GM18519 (cell line): ENCODE results near the gene NUP210.

Source experiments
- ATAC-seq: cut with Tn5 transposase; IDR thresholded peaks from one replicate; pipeline ENCODE4 v1.9.1; 2021; ENCODE audit warnings: mild to moderate bottlenecking, moderate library complexity; ENCODE audit not compliant: unreplicated experiment, low FRiP score

Gene NUP210

DNA sequence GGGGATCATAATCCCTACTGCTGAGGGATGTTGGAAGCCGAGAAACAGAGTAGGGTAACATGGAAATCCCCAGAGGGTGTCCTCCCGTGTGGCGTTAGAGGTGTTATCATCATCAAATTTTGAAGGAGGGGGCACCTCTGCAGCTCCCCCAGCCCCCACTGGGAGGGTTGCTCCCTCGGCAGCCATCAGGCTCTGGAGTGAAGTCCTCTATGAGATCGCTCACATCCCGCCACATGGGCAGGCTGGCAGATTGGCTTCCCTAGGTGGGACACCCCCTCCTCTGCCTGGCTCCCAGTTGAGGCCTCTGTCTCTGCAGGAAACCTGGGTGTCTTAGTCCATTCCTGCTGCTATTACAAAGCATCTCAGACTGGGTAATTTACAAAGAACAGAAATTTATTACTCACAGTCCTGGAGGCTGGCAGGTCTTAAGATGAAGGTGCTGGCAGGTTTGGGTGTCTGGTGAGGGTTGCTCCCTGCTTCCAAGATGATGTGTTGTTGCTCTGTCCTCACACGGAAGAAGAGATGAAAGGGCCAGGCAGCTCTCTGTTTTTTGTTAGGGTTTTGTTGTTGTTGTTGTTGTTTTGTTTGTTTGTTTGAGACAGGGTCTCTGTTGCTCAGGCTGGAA, 120.5 kb downstream of the NUP210 start:
- no peak for ATAC-seq

DNA sequence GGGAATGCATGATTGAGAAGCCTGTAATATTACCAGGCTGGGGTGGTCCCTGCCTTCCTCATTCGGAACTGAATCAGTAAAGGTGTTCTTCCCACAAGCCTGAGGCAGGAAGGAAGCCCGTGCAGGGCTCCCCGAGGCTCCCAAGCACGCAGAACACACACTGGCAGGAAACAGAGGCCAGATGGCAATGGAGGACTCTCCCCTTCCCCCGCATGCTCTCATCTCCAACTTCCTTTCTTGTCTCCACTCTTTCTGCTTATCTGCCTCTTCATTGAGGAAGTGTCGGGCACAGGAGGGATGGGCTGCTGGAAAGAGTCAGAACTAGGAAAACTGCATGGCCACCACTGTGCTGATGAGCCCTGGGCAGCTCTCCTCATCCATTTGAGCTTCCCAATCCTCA, 123.5 kb downstream of the NUP210 start:
- no peak for ATAC-seq

DNA sequence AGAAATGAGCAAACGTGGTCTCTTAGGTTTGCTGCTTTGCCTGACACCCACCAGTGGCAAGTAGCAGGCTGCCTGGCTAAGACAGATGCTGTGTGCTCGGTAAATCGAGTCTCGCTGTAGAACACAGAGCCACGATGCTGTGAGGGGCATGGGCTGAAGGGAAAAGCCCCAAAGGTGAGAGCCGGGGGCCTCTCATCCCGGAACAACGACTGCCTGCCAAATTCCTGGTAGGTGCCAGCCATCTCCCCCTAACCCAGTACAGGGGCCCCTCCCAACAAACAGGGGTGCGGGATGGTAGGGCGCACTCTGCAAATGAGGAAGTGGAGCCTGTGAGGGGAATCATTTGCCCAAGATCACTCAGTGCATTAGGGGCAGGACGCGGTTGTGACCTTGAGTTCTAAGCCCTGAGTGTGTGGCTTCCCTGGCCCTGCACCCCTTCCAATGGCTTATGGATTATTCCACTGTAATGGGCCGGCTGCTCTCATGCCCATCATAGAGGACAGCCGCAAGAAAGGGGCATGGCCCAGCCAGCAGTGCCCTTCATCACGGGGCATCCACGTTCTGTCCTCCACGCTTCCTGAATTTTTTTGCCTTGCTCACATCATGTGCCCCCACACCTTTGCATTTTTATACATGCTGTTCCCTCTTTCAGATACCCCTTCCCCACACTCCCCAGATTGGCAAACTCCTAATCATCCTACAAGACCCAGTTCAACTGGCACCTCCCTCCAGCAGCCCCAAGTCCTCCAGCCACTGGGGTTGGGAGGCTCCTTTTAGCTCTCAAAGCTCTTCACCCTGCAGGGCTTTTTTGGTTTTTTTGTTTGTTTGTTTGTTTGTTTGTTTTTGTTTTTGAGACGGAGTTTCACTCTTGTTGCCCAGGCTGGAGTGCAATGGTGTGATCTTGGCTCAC, 125.4 kb downstream of the NUP210 start:
- no peak for ATAC-seq

DNA sequence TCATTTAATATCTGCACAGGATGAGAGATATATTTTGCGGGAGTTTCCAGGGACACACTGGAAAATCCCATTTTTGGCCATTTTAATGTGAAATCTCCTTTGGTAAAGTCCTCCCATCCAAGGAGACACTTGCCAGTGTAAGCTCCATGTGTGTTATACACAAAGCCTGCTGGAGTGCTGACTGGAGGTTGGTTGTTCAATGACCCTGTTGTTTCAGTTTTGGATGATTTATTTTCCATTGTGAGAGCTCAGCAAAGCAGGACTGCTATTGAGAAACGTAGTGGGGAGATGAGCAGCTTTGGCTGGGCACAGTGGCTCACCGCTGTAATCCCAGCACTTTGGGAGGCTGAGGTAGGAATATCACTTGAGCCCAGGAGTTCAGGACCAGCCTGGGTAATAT, 127.7 kb downstream of the NUP210 start:
- no peak for ATAC-seq

DNA sequence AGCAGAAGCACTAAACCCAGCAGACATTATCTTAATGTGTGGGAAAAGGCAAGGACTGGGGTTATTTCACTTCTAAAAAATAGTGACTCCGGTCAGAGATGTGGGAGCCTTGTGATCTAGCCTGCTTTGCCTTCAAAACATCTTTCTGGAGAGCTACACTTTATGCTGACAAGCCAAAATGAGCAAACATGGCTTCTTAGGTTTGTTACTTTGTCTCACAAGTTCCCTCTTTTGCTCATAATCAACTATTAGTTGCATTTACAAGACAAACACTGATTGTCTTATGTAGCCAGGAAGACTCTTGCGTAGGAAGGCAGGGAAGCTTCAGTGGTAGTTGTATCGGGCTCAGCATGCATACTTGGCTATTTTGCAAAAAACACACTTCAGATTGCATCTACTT, 129.2 kb downstream of the NUP210 start:
- ATAC-seq = no peak

DNA sequence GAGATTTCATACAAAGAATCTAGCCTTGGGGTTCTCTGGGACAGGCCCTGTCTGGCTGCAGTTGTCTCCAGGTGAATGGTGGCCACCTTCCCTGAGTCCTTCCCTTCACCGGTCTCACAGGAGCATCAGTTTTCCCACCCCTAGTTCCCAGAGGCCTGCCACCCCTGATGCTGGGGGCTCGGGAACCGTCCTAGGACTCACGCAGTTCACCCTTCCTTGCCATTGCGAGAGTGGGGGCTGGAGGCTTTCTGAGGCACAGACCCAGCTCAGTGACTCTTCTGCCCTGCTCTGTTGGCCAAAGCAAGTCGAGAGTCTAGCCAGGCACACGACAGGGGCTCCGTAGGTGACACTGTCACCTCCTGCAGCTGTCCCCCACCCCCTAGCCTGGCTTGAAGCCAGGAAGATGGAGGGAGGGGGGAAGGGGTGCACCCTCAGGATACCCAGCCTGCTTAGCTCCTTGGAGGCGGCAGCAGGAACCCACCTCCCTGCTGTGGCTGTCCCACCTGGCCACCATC, 130.3 kb downstream of the NUP210 start:
- no peak for ATAC-seq

DNA sequence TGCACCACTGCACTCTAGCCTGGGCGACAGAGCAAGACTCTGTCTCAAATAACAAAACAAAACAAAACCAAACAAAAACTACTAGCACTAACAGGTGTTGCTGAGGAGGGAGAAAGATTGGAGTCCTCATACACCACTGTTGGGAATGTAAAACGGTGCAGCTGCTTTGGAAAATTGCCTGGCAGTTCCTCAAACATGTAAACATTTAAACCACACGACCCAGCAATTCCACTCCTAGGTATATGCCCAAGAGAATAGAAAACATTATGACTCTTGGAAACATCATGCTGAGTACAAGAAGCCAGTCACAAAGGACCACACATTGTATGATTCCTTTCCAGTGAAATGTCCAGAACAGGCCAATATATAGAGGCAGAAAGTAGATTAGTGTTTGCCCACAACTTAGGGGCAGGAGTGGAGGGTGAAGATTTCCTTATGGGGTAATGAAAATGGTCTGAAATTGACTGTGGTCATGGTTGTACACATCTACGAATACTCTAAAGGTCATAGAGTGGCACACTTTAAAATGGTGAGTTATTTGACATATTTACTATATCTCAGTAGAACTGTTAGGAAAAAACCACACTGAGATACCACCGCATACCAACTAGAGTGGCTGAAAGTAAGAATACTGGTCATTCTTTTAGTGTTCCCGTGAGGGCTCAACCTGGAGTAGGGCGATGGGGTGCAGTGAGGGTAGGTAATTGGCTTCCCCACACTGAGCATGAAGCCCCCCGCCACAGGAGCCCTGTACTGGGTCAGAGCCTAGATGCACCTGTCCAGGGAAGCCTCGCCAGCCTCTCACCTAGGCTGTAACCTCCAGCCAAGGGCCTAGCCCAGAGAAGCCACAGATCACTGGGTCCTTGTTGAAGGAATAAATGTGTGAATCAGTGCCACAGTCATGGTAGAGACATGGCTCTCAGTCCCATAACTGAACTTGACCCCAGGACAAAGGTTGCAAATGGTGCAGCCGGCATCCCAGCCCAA, 131.1 kb downstream of the NUP210 start:
- ATAC-seq = no peak

DNA sequence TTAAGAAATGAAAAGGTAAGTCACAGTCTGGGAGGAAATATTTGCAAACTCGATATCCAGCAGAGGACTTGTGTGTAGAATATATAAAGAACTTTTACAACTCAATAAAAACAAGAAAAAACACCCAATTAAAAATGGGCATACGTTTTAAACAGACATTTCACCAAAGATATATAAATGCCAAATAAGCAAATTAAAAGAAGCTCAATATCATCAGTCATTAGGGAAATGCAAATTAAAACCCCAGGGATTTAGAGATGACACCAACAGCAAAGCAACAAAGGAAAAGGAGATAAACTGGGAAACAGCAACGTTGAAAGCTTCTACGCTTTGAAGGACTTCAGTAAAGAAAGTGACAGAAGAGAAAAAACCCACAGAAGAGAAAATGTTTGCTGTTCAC, 132.3 kb downstream of the NUP210 start:
- ATAC-seq = no peak

DNA sequence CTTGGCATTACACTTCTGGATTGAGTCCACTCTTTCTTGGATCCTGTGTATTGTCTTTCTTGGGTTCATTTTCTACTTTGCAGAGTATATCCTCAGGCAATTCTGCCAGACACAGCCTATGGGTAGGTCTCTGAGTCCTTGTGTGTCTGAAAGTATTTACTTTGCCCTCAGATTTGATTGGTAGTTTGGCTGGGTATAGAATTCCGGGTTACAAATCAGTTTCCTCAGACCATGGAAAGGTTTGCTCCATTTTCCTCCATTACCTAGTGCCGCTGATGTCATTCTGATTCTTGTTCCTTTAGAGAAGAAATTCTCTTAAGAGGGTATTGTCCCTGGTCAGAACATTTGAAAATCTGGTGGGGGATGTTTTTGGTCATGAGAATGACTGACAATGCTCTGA, 133.2 kb downstream of the NUP210 start:
- ATAC-seq = no peak

DNA sequence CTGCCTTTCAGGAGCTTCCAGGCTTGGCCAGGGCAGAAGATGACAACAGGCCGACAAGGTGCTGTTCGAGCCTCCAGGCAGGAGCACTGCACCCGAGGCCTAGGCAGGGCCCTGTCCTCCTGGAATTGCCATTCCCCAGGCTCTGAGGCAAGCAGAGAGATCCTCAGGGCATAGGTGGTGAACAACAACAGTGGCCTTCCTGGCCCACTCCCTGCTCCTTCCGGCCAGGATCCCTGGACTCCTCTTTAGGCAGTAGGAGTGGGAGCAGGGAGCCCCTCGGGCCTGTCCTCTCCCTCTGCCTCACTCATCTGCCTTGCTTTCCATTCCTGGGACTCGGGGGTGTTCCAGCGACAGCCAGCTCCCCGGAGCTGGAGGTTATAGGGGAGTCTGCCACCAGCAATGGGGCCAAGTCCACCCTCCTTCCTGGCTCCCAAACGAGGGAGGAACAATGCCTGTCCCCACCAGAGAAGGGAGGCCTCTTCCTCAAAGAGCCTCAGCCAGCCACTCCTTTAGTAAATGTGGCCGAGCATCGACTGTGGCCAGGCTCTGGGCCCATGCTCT, 135.0 kb downstream of the NUP210 start:
- no peak for ATAC-seq

DNA sequence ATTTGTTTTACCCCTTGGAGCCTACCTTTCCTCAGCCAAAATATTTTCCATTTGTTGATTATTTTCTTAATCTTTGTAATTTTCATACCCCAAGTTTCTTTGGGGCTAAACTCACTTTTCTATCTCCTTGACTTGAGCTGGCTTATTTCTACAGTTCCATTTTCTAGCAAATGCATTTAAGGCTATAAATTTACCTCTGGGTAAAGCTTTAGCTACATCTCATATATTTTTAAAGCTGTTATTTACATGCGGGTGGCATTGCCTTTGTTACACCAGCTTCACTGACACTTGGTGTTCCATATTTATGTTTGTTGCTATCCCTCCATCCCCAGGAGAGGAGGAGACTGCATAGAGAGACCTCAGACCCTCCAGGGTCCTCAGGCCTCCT, 136.3 kb downstream of the NUP210 start:
- no peak for ATAC-seq

DNA sequence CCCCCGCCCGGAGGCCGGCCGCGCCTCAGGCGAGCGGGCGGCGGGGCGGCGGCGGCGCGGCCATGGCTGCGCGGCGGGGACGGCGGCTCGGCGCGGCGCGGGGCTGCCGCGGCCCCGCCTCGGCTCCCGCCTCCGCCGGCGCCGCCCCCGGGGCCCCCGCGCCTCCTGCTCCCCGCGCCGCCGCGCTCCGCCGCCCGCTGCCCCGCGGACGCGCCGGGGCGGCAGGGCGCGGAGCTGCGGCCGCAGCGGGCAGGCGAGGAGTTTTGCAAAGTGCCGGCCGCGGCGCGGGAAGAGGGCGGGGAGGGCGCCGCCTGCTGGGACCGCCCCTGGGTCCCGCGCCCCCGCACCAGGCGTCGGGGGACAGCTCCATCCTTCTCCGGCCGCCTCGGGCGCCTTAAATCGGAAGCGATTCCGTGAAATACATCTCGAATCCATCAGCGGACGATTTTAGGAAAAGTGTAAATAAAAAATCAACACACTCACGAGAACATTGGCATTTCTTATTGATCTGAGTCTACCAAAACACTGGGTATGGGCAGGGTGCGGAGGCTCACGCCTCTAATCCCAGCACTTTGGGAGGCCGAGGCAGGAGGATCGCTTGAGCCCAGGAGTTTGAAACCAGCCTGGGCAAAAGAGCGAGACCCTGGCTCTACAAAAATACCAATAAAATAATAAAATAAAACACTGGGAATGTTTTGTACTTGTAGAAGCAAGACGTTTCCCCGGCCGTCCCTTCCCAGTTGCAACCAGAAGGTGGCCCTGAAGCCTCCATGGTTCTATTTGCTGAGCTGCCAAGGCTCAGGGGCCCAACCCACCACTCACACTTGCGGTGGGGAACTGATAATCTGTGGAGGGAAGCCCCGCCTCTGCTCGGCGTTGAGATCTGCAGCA, 136.9 kb downstream of the NUP210 start:
- no peak for ATAC-seq

DNA sequence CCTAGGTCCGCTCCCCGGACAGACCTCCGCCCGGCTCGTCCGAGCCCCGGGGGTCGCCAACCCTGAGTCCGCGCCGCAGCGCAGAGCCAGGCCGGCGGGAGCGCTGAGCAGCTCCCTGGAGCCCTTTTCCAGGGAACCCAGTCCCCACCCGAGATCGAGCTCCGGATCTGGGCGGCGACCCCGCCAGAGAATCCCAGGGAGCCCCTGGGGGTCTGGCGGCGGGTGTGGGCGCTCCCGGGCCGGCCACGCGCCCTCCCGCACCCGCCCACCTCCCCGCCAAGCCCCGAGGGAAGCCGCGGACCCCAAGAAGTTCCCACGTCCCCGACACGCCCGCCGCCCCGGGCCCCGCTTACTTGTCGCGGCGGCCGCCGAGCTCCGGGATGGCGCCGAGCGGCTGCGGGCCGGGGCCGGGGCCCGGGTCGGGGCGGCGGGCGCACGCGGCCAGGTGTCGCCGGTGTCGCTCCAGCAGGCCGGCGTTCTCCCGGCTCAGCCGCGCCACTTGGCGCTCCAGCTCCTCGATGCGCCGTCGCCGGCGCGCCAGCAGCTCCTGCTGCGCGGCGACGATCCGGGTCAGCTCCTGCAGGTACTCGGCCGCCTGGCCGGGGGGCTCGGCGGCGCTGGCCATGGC, 137.7 kb downstream of the NUP210 start:
- ATAC-seq = no peak

DNA sequence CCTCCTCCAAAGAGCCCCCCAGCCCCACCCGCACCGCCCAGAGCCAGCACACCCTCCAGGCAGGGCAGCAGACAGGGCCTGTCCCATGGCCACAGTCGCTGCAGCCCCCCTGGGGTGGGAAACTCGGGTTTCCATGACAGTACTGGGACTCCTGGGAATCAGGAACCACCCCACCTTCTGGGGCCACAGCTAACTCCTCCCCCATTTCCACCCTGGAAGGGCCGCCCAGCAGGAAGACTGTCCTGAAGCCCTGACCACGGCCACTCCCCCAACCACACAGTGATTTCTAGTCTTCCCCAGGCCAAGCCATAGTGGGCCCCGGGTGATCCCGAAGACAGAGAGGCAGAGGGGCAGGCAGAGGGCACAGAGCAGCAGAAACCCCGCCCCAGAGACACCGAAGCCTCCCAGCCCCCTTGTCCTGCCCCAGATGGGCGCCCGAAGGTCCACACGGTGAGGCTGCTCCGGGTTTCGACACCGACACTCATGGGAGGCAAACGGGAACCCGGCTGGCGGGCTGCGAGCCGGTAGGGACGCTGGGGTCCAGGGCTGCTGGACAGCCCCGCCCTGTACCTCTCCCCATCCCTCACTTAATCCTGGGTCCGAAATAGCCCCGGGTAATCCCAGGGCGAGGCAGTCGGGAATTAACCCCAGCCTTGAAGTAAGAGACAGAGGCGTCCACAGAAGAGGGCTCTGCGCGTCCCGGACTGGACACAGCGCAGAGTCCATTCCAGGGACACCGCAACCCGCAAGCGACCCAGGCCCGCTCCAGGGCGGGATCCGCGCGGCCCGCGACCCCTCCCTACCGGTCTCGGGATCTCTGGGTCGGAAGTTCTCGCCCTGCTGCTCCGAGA, 138.4 kb downstream of the NUP210 start:
- no peak for ATAC-seq

DNA sequence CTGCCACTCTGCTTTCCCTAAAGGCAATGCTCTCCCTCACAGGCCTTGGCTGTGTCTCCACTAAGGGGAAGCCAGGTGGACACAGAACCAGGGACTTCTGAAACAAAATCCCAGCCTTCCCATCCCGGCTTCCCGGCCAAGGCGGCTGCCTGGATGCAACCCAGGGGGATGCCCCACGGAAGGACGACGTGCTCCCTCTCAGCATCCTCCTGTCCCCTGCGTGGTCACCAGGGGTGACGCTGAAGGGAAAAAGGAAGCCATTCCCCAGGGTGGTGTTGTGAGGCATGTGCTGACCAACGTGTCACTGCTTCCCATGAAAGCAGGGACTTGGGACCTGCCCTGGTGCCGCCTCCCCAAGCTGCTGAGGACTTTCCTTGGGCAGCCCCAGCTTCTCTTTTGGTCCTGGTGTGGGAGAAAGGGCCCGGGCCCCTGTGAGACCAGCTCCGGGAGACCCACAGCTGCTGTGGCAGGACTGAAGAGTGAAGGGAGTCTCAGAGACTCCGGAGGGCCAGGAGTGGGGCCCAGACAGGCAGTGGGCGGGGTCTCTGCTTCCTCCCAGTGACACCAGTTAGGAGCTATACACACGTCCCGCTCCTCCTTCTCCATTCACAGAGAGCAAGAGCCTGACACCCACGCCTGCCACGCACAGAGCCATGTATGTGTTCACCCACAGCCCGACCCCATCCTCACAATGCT, 139.2 kb downstream of the NUP210 start:
- ATAC-seq = no peak

DNA sequence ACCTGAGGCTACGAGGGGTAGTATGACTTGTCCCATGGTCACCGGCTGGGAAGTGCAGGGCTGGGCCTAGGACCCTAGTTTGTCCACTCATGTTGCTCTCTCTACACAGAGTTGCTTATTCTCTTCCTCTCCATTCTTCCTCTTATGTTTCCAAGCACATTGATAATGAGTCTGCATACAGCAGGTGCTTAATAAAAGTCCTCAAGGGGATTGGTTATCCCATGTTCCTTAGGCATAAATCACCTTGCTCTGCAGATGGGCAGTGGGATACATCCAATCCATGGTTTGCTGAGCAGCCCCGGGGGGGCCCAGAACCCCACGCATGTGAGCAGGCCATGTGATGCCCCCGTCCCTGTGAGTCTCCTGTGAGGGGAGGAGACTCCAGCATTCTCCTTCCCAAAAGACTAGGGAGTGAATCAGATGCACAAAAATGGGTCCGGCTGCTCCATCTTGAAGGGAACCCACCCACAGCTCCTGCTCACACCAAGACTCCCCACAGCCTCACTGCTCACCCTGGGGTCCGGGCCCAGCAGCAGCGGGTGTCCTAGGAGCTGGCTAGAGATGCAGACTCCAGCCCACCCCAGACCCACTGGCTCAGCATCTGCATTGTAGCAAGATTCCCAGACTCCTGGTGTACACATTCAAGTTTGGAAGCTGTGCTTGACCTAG, 139.9 kb downstream of the NUP210 start:
- no peak for ATAC-seq

DNA sequence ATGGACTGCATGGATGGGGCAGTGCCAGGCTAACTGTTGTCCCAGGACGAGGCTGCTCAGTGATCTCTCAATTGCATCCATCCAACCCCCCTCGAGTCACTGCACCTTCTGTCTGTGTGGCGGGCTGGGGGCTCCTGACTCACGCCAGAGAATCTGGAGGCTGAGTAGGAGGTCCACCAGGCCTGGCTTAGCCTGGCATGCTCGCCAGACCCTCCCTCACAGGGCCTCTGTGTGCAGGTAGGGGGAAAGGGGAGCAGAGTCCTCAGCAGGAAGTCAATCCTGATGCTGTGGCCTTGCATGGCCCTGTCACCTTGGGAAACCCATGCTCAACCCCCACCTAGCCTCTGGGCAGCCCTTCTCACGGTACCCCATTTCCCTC, 140.6 kb downstream of the NUP210 start:
- ATAC-seq = no peak
